ENCODE measurements around the gene DHRSX.
"Not testable (repeated sequence)": the region's sequence is repeated elsewhere in the genome, so short reads cannot be mapped to it uniquely, and the experiment has no call there.

DNA sequence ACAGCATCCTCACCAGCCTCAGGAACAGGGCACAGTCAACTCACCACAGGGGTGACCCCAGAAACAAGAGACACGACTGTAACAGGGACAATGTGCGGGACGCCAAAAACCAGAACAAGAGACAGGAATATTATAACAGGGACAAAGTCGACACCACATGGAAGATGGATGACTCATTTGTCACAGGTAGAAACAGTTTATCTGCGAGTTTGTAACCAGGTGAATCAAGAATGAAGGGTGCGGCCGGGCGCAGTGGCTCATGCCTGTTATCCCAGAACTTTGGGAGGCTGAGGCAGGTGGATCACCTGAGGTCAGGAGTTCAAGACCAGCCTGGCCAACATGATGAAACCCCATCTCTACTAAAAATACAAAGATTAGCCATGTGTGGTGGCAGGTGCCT lies 44.7 kb downstream of the DHRSX start:
- not testable (repeated sequence) for TF ChIP-seq EZH2 (IDR thresholded peaks at IDR 0.05; ENCODE audit: borderline replicate concordance); CTCF (IDR thresholded peaks at IDR 0.05; ENCODE audit: poor library complexity)
